D721Med (cell line): ENCODE measurements around the gene UBE4B.
"Not testable (repeated sequence)": the region's sequence is repeated elsewhere in the genome, so short reads cannot be mapped to it uniquely, and the experiment has no call there.

Source experiments
- DNase-seq: peaks from one replicate; pipeline ENCODE4 v3.0.0; 2011; ENCODE audit warnings: low spot score; ENCODE audit not compliant: insufficient read length
- FAIRE-seq: peaks from 2 replicates; lab custom pipeline; 2011; peaks lifted over from hg19 to GRCh38; lab: Jason Lieb, UNC
- TF ChIP-seq, protein P1 (sequence below): IDR thresholded peaks from 2 replicates; pipeline ENCODE4 v1.5.1; 2012; ENCODE audit warnings: mild to moderate bottlenecking, control low read depth; ENCODE audit not compliant: insufficient read depth; ENCODE audit errors: missing control alignments

Gene UBE4B

DNA sequence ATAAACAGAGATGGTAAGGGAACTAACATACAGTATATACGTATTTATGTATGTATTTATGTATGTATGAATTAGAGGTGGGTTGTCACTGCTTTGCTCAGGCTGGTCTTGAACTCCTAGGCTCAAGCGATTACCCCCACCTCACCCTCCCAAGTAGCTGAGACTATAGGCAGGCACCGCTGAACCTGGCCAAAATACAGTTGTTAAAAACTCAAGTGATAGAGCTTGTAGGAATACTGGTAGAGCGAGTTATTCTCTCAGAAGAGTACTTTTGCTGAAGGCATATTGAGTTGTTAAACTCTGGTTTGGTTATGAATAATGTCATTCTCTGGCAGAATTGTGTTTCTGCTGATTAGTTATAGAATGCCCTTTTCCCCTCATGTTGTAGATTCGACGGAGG is 38.9 kb downstream of the UBE4B start:
- TF ChIP-seq, protein P1, sequence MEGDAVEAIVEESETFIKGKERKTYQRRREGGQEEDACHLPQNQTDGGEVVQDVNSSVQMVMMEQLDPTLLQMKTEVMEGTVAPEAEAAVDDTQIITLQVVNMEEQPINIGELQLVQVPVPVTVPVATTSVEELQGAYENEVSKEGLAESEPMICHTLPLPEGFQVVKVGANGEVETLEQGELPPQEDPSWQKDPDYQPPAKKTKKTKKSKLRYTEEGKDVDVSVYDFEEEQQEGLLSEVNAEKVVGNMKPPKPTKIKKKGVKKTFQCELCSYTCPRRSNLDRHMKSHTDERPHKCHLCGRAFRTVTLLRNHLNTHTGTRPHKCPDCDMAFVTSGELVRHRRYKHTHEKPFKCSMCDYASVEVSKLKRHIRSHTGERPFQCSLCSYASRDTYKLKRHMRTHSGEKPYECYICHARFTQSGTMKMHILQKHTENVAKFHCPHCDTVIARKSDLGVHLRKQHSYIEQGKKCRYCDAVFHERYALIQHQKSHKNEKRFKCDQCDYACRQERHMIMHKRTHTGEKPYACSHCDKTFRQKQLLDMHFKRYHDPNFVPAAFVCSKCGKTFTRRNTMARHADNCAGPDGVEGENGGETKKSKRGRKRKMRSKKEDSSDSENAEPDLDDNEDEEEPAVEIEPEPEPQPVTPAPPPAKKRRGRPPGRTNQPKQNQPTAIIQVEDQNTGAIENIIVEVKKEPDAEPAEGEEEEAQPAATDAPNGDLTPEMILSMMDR, result no peak
- no peak for DNase-seq
- no peak for FAIRE-seq

DNA sequence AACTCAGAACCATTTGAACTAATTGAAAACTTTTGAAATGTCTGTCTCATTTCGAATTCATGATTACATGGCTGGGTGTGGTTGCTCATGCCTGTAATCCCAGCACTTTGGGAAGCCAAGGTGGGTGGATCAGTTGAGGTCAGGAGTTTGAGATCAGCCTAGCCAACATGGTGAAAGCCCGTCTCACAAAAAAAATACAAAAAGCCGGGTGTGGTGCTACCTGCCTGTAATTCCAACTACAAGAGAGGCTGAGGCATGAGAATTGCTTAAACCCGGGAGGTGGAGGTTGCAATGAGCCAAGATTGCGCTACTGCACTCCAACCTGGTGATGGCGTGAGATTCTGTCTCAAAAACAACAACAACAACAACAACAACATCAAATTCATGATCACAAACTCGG is 40.6 kb downstream of the UBE4B start:
- FAIRE-seq, DNase-seq: not testable (repeated sequence)

DNA sequence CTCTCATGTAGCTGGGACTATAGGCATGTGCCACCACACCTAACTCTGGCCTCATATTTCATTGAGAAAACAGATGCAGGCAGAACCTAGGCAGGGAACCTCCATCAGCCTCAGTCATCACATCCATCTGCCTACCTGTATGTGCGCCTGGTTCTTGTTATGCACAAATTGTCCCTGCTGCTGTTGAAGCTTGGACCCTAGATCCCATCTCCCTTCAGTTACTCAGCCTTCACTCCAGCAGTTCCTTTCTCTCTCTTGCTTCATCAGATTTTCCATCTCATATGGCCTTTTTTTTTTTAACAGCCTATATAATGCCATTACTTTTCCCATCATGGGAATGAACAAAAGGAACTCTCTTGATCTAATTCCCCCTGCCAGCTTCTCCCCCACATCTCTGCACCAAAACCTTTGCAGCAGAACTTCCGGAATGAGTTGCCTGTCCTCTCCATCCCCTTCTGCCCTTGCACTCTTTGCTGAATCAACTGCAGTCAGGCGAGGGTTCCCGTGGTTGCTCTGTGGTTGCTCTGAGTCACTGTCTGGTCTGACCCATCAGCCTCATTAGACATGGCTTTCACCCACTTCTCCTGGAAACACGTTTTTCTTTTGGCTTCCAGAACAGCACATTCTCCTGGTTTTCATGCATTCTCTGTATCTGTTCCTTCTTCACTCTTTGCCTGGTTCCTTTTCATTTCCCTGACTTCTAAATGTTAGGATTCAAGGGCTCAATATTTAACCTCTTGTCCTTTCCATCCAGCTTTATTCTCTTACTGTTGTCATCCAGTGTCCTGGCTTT is 41.5 kb downstream of the UBE4B start:
- DNase-seq, result no peak
- TF ChIP-seq, protein P1, result no peak
- FAIRE-seq, result no peak

DNA sequence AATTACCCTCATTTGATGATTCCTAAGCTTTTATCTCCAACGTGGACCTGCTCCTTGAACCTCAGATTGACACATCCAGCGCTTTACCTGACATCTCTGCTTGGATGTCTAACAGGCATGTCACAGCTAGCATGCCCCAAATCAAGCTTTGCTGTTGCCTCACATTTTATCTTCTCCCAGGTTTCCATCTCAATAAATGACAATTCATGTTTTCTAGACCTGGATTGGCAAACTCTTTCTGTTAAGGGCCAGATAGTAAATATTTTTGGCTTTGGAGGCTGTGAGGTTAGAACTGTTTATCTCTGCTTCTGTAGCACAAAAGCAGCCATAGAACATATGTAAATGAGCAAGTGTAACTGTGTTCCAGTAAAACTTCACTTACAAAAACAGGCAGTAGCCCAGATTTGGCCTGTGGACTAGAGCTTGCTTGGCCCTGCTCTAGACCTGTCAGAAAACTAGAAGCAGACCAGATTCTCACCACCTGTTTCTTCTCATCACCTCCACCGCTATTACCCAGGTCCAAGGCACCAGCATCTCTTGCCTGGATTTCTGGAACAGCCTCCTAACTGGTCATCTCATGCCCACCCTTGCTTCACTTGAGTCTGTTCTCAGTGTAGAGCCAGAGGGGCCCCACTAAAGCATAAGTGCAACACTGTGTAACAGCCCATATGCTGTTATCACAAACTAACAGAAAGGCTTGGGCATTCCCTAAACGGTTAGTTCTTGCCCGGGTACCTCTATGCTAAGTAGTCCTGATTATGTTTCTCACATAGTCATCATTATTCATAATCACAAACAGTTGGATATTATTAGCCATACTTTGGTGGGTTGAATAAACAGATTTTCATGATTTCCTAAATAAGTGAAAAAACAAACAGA is 42.3 kb downstream of the UBE4B start:
- TF ChIP-seq, protein P1, result no peak
- FAIRE-seq (no peak), DNase-seq (no peak)

DNA sequence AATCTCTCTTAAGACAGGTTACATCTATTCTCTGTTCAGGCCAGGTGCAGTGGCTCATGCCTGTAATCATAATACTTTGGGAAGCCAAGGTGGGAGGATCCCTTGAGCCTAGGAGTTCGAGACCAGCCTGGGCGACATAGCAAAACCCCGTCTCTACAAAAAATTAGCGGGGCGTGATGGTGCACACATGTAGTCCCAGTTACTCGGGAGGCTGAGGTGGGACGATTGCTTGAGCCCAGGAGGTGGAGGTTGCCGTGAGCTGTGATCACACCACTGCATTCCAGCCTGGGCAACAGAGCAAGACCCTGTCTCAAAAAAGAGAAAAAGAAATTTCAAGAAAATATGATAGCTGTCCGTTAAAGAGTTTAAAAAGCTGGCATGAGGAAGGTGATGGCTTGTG is 43.0 kb downstream of the UBE4B start:
- TF ChIP-seq, protein P1, result no peak
- DNase-seq (no peak), FAIRE-seq (no peak)

DNA sequence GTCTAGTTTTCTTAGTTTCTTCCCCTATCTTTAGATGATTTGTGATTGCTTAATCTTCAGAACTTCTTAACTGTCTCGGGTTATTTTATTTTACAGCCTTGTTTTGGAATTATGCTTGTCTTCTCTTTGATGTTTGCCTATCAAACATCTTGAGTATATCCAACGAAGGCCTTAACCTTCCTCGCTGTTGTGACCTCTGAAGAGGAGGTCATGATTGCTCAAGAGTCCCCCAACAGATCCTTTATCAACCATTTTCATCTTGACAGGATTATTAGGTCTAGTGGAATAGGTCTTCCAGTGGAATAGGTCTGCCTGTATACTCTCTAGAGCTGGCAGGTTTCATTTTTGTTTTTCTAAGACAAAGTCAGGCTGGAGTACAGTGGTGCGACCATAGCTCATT is 45.7 kb downstream of the UBE4B start:
- TF ChIP-seq, protein P1, result no peak
- FAIRE-seq (no peak), DNase-seq (no peak)

DNA sequence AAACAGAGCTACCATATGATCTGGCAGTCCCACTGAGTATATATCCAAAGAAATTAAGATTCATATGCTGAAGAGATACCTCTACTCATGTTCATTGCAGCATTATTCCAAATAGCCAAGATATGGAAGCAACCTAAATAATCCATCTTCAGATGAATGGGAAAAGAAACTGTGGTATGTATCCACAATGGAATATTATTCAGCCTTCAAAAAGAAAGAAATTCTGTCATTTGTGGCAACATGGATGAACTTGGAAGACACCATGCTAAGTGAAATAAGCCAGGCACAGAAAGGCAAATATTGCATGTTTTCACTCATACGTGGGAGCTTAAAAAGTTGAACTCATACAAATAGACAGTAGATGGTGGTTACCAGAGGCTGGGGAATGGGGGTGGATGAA is 47.8 kb downstream of the UBE4B start:
- TF ChIP-seq, protein P1, result no peak
- DNase-seq (no peak), FAIRE-seq (no peak)
